ENCODE measurements around the gene SSH3.

DNA sequence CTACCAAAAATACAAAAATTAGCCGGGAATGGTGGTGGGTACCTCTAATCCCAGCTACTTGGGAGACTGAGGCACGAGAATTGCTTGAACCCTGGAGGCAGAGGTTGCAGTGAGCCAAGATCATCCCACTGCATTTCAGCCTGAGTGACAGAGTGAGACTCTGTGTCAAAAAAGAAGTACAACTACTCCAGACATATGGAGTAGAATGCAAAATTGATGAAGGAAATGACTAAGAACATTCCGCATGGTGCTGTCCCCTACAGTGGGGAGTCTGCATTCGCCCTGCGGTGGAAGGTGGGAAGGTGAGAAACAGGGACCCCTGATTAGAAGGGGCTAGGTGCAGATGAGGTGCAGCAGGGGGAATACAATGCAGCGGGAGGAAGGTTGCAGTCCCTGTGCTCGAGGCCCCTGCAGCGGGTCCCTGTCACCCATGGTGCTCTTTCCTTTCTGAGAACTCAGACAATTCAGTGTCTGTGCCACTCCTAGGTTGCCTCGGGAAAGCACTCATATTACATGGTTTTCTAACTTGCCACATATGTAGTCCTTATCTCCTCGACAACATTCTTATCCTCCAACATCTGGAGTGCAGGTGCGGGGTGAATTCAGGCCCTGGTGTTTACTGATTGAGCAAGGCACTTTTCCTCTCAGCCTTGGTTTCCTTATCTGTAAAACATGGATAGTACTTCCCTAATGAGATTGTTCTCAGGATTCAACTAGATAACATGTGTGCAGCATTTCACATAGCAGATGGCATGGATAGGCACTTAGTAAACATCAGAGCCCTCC, 44.8 kb downstream of the SSH3 start:
- TF ChIP-seq, protein P1, sequence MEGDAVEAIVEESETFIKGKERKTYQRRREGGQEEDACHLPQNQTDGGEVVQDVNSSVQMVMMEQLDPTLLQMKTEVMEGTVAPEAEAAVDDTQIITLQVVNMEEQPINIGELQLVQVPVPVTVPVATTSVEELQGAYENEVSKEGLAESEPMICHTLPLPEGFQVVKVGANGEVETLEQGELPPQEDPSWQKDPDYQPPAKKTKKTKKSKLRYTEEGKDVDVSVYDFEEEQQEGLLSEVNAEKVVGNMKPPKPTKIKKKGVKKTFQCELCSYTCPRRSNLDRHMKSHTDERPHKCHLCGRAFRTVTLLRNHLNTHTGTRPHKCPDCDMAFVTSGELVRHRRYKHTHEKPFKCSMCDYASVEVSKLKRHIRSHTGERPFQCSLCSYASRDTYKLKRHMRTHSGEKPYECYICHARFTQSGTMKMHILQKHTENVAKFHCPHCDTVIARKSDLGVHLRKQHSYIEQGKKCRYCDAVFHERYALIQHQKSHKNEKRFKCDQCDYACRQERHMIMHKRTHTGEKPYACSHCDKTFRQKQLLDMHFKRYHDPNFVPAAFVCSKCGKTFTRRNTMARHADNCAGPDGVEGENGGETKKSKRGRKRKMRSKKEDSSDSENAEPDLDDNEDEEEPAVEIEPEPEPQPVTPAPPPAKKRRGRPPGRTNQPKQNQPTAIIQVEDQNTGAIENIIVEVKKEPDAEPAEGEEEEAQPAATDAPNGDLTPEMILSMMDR (IDR thresholded peaks at IDR 0.05), result no peak
- TF ChIP-seq POLR2A (IDR thresholded peaks at IDR 0.05) (no peak), POLR2AphosphoS5 (IDR thresholded peaks at IDR 0.05) (no peak)

Data from breast epithelium (tissue), 3 donors.